ENCODE results near the gene CXCR5.

Gene CXCR5

GRCh38 chr11:118929501-118930093 is 45.9 kb downstream of the CXCR5 start:
- peak; percentile 89 for DNase-seq

- peak; percentile 90 for DNase-seq
Observed at GRCh38 chr11:118930094-118930712, 46.5 kb downstream of the CXCR5 start.

GRCh38 chr11:118931571-118931970 is 47.9 kb downstream of the CXCR5 start:
- DNase-seq, result no peak

GRCh38 chr11:118933486-118933885 is 49.8 kb downstream of the CXCR5 start:
- DNase-seq, result no peak

GRCh38 chr11:118935376-118935775 is 51.7 kb downstream of the CXCR5 start:
- DNase-seq, result no peak

- DNase-seq, result no peak
Observed at GRCh38 chr11:118938491-118939403, 55.1 kb downstream of the CXCR5 start.

GRCh38 chr11:118939404-118939915 is 55.8 kb downstream of the CXCR5 start:
- no peak for DNase-seq

- DNase-seq, result peak; percentile 20
Observed at GRCh38 chr11:118939953-118940598, 56.4 kb downstream of the CXCR5 start.

GRCh38 chr11:118947091-118947490 is 63.4 kb downstream of the CXCR5 start:
- no peak for DNase-seq
